PC-9 (cell line): ENCODE data around the gene CACNA1B. TPM values are rescaled to one million over a fixed set of nuclear protein-coding genes. Genes with fewer than 3 reads are reported as not detected.

Experiments
- BruUV-seq: library from RNA; stranded (reverse); fragments of 400-500 nt; replicated peaks from 2 replicates; lab custom pipeline; 2021; lab: Mats Ljungman, UMichigan
- CTCF ChIA-PET: fragments of 300-600 bp; sonication (Branson Sonifier 250); formaldehyde crosslinking; loops from one replicate; lab custom pipeline; 2022; ENCODE audit warnings: antibody characterized with exemption; lab: Charles Lee
- POLR2A ChIA-PET: fragments of 300-600 bp; sonication (Branson Sonifier 250); formaldehyde crosslinking; loops from one replicate; lab custom pipeline; 2022; ENCODE audit warnings: antibody characterized with exemption; ENCODE audit not compliant: unreplicated experiment; lab: Charles Lee
- DNase-seq, 2 experiments: peaks; one replicate each; pipeline versions ENCODE4 v3.0.0 to v3.0.0-alpha.2; 2015 to 2022; ENCODE audit warnings: mixed read lengths in 1 of 2
- H2AFZ ChIP-seq: fragments of 200-600 bp; sonication (generic); 2 replicates; pipeline ENCODE4 v1.8.1; 2017; ENCODE audit warnings: antibody characterized with exemption
- H3F3A ChIP-seq: fragments of 200-600 bp; sonication (generic); 2 replicates; pipeline ENCODE4 v1.8.1; 2017; ENCODE audit warnings: antibody characterized with exemption, mild to moderate bottlenecking, low read depth; ENCODE audit not compliant: insufficient read depth
- H3K27ac ChIP-seq: fragments of 200-600 bp; sonication (generic); 2 replicates; pipeline ENCODE4 v1.6.1; 2016; ENCODE audit warnings: mixed run types
- H3K27me3 ChIP-seq: fragments of 200-600 bp; sonication (generic); 2 replicates; pipeline ENCODE4 v1.6.1; 2016; ENCODE audit warnings: low read depth, mixed run types; ENCODE audit not compliant: insufficient read depth
- H3K36me3 ChIP-seq: fragments of 200-600 bp; sonication (generic); 2 replicates; pipeline ENCODE4 v1.6.1; 2016; ENCODE audit warnings: low read depth, mixed run types
- H3K4me1 ChIP-seq: fragments of 200-600 bp; sonication (generic); replicated peaks from 2 replicates; pipeline ENCODE4 v1.6.1; 2016; ENCODE audit warnings: mixed run types; ENCODE audit not compliant: insufficient read depth
- H3K4me2 ChIP-seq: fragments of 200-600 bp; sonication (generic); 2 replicates; pipeline ENCODE4 v1.6.1; 2017; ENCODE audit warnings: mixed run types
- H3K4me3 ChIP-seq: fragments of 200-600 bp; sonication (generic); 2 replicates; pipeline ENCODE4 v1.6.1; 2016; ENCODE audit warnings: mixed run types
- H3K79me2 ChIP-seq: fragments of 200-600 bp; sonication (generic); 2 replicates; pipeline ENCODE4 v1.6.1; 2017; ENCODE audit warnings: low read depth, mixed run types
- H3K9me2 ChIP-seq: fragments of 200-600 bp; sonication (generic); 2 replicates; pipeline ENCODE4 v1.8.1; 2017; ENCODE audit warnings: mild to moderate bottlenecking; ENCODE audit not compliant: insufficient read depth
- H3K9me3 ChIP-seq: fragments of 200-600 bp; sonication (generic); 2 replicates; pipeline ENCODE4 v1.8.1; 2016; ENCODE audit warnings: low read depth; ENCODE audit not compliant: insufficient read depth
- H4K20me1 ChIP-seq: fragments of 200-600 bp; sonication (generic); 2 replicates; pipeline ENCODE4 v1.8.1; 2017; ENCODE audit not compliant: insufficient read depth
- EZH2 ChIP-seq: fragments of 200-600 bp; sonication (generic); IDR thresholded peaks from 2 replicates; pipeline ENCODE4 v1.8.0; 2017; ENCODE audit warnings: antibody characterized with exemption, low read depth
- intact Hi-C: fragments of 100-400 bp; cut with micrococcal nuclease; formaldehyde crosslinking; loops from one replicate; pipeline ENCODE4 v1.10.0; 2022; ENCODE audit not compliant: unreplicated experiment
- total RNA-seq: library from RNA; stranded (reverse); gene quantifications from 2 replicates; pipeline ENCODE4 v1.2.3, GENCODE V29; 2021
- TF ChIP-seq, protein P1 (sequence below): fragments of 200-600 bp; sonication (generic); conservative IDR thresholded peaks from 2 replicates; pipeline ENCODE4 v1.6.1; 2017; ENCODE audit warnings: mixed run types, antibody characterized with exemption, mild to moderate bottlenecking, moderate library complexity

The CACNA1B gene
- total RNA-seq, 1 experiment from 2014 or later = not detected

DNA sequence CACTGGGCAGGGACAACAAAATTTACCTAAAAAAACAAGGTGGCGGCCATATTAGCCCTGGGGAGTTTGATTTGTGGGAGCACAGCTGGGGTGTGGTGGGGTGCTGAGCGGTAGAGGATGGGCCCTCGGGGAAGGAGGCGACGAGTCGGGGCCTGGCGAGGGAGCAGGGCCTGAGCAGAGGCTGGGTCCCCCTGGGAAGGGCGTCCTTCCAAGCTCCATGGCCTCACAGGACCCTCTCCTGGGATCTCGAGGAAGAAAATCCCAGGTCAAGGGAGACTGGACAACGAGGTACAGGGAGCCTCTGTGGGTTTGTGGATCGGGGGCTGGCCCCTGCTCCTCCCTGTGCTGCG lies 165.5 kb downstream of the CACNA1B start:
- no peaks in the 10 kb centered on the region for H3F3A ChIP-seq
- no peaks in the 10 kb centered on the region for H3K9me2 ChIP-seq
- no peak overlapping the region for H3K4me3 ChIP-seq
- H2AFZ ChIP-seq = no peak overlapping the region
- no peaks in the 10 kb centered on the region for H3K36me3 ChIP-seq
- POLR2A ChIA-PET = no interaction called here
- no peaks in the 10 kb centered on the region for H3K79me2 ChIP-seq
- no peak for DNase-seq
- no TSS peak for BruUV-seq
- no peaks in the 10 kb centered on the region for H4K20me1 ChIP-seq
- H3K27ac ChIP-seq = no peak overlapping the region
- H3K9me3 ChIP-seq = no peaks in the 10 kb centered on the region
- intact Hi-C loops = no loop called here
- TF ChIP-seq EZH2 = no peak
- TF ChIP-seq, protein P1, sequence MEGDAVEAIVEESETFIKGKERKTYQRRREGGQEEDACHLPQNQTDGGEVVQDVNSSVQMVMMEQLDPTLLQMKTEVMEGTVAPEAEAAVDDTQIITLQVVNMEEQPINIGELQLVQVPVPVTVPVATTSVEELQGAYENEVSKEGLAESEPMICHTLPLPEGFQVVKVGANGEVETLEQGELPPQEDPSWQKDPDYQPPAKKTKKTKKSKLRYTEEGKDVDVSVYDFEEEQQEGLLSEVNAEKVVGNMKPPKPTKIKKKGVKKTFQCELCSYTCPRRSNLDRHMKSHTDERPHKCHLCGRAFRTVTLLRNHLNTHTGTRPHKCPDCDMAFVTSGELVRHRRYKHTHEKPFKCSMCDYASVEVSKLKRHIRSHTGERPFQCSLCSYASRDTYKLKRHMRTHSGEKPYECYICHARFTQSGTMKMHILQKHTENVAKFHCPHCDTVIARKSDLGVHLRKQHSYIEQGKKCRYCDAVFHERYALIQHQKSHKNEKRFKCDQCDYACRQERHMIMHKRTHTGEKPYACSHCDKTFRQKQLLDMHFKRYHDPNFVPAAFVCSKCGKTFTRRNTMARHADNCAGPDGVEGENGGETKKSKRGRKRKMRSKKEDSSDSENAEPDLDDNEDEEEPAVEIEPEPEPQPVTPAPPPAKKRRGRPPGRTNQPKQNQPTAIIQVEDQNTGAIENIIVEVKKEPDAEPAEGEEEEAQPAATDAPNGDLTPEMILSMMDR = no peak
- CTCF ChIA-PET = no interaction called here
- H3K27me3 ChIP-seq = peaks cover 99% of the 10 kb centered on the region
- H3K4me1 ChIP-seq = no peaks in the 10 kb centered on the region
- H3K4me2 ChIP-seq = no peak overlapping the region

DNA sequence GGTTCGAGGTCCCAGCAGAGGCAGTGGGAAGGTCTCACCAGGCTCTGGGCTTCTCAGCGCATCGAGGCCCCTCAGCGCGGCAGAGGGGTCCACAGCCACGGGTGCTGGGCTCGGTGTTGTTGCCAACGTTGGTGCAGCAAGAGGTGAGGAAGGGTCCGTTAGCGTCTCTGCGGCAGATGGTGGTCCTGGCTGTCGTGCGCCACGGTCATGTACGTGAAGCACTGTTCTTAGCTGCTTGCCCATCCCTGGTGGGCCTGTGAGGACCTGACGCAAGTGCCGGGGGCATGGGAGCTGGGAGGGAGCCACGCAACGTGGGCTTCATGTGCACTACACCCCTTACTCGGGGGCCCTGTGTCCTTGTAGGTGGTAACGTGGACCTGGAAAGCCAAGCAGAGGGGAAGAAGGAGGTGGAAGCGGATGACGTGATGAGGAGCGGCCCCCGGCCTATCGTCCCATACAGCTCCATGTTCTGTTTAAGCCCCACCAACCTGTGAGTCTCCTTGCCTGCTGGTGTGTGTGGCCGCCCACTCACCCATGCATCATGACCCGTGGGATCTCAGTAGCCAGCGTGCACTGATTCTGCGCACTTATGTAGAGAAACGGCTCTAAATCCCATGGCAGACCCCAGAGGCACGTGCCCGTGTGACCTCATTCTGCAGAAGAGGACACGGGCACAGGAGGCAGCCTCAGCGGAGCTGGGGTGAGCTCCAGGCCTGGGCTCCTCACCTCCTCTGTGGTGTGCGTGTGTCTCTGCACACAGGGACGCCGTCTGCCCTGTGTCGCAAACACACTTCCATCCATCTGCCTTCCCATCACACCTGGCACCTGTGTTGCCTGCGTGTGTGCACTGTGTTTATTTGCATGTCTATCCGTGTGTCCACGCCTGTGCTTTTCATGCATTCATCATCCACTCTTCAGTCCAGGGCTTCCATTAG lies 166.1 kb downstream of the CACNA1B start:
- intact Hi-C loops = no loop called here
- Histone ChIP-seq H3K27ac (no peak overlapping the region), H3K79me2 (no peaks in the 10 kb centered on the region), H3K9me3 (no peaks in the 10 kb centered on the region), H3K4me3 (no peak overlapping the region), H4K20me1 (no peaks in the 10 kb centered on the region), H3K4me1 (no peaks in the 10 kb centered on the region), H3K27me3 (peaks cover 99% of the 10 kb centered on the region), H2AFZ (no peak overlapping the region), H3F3A (no peaks in the 10 kb centered on the region), H3K9me2 (no peaks in the 10 kb centered on the region), H3K36me3 (no peaks in the 10 kb centered on the region), H3K4me2 (no peak overlapping the region)
- no peak for DNase-seq
- no TSS peak for BruUV-seq
- ChIA-PET POLR2A (no interaction called here), CTCF (no interaction called here)
- no peak for TF ChIP-seq EZH2
- TF ChIP-seq, protein P1 = no peak

- BruUV-seq = no TSS peak
- intact Hi-C loops = no loop called here
Observed at GRCh38 chr9:138044485-138045383, 167.2 kb downstream of the CACNA1B start.

More at GRCh38 chr9:138044485-138045383, 167.2 kb downstream of the CACNA1B start:
- H3K9me2 ChIP-seq = no peaks in the 10 kb centered on the region
- no peaks in the 10 kb centered on the region for H3K4me1 ChIP-seq
- H4K20me1 ChIP-seq = no peaks in the 10 kb centered on the region
- POLR2A ChIA-PET = no interaction called here
- H3K36me3 ChIP-seq = no peaks in the 10 kb centered on the region
- no peaks in the 10 kb centered on the region for H3K79me2 ChIP-seq
- CTCF ChIA-PET = no interaction called here
- no peaks in the 10 kb centered on the region for H3F3A ChIP-seq
- H3K27ac ChIP-seq = no peak overlapping the region
- no peak for TF ChIP-seq EZH2
- TF ChIP-seq, protein P1 = no peak
- H3K27me3 ChIP-seq = peaks cover 99% of the 10 kb centered on the region
- no peak for DNase-seq
- H3K4me3 ChIP-seq = no peak overlapping the region
- H2AFZ ChIP-seq = no peak overlapping the region
- no peak overlapping the region for H3K4me2 ChIP-seq
- H3K9me3 ChIP-seq = no peaks in the 10 kb centered on the region
